Fibroblast of skin of right biceps (primary cell): Measurements from ENCODE around the gene HDGF.

Experiments
- DNase-seq: peaks from one replicate; pipeline ENCODE4 v3.0.0-alpha.2; 2013

The HDGF gene

GRCh38 chr1:156693848-156694689, 57.4 kb downstream of the HDGF start:
- DNase-seq: peak; percentile 54

GRCh38 chr1:156692925-156693847, 58.3 kb downstream of the HDGF start:
- DNase-seq: peak; percentile 74

DNA sequence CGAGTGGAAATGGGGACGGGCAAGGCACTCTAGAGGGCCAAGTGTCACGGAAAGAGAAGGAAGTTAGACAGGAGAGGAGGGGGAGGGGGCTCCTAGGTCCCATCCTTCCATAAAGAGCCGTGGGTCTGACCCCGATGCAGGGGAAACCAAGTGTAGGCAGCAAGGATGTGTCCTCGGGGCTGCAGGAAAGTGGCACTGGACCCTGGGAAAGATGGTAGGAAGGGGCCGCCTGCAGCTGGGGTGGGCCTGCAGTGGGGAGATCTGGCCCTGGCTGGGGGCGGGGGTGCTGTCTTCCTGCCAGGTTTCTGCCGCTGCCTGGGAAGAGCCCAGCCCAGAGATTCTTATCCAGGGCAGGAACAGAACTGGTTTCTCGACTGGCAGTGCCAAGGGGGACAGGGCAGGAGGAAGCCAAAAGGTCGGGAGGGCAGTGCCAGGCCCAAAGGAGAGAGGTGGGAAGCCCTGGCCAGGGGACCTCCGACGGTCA, 59.0 kb downstream of the HDGF start:
- DNase-seq: no peak
